A673 (cell line): ENCODE measurements around the gene BCAT1.

Experiments
- CTCF ChIP-seq: fragments of 300-800, 200-600 bp; sonication (generic); conservative IDR thresholded peaks from 2 replicates; pipeline ENCODE4 v1.5.1; 2017; ENCODE audit warnings: low read depth, mild to moderate bottlenecking, antibody characterized with exemption, low read length, moderate library complexity, mixed read lengths
- EZH2 ChIP-seq: fragments of 200-600 bp; sonication (generic); IDR thresholded peaks from 2 replicates; pipeline ENCODE4 v1.6.1; 2017; ENCODE audit warnings: borderline replicate concordance, low read depth, mild to moderate bottlenecking, mixed read lengths, antibody characterized with exemption, low read length; ENCODE audit not compliant: poor library complexity, severe bottlenecking

GRCh38 chr12:24778486-24779304, 170.2 kb downstream of the BCAT1 start:
- peak; percentile 60 for TF ChIP-seq CTCF
- no peak for TF ChIP-seq EZH2
